GM08714 (cell line): ENCODE measurements around the gene WDR83.
A peak's percentile ranks its signal among the peaks of the same experiment; 100 is the strongest.
"Not testable (repeated sequence)": the region's sequence is repeated elsewhere in the genome, so short reads cannot be mapped to it uniquely, and the experiment has no call there.

ENCODE experiments used
- H3K4me3 ChIP-seq: fragments of 200-500 bp; sonication (Bioruptor generic); 2 replicates; pipeline ENCODE4 v1.5.1; 2014; ENCODE audit warnings: mild to moderate bottlenecking, low read length, inconsistent platforms
- ZNF274 ChIP-seq: IDR thresholded peaks from 2 replicates; pipeline ENCODE4 v1.6.1; 2012; ENCODE audit warnings: mild to moderate bottlenecking, low read depth, low read length

WDR83 gene

GRCh38 chr19:12668346-12668745 lies 1.7 kb downstream of the WDR83 start:
- TF ChIP-seq ZNF274: no peak
- peak overlapping the region; percentile 81 for H3K4me3 ChIP-seq

DNA sequence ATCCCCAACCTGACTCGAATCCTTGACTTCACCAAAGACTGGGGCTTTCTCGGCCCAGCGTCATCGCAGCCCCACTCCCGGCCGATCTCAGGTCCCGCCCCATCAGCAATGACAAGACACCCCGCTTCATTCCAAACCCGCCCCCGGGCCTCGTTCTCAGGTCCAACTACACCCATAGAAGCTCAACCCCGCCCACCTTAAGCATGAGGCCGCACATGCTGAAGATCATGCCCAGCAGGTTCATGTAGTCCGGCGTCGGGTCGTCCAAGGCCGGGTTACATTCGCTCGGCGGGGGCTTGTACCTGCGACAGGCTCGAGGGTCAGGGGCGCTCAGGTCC lies 2.3 kb downstream of the WDR83 start:
- H3K4me3 ChIP-seq: peak overlapping the region; percentile 81
- TF ChIP-seq ZNF274: no peak

GRCh38 chr19:12669270-12670158 lies 2.9 kb downstream of the WDR83 start:
- H3K4me3 ChIP-seq: peak overlapping the region; percentile 81
- TF ChIP-seq ZNF274: no peak

- H3K4me3 ChIP-seq: peak overlapping the region; percentile 81
- no peak for TF ChIP-seq ZNF274
Measured at GRCh38 chr19:12670159-12670928, 3.7 kb downstream of the WDR83 start.

DNA sequence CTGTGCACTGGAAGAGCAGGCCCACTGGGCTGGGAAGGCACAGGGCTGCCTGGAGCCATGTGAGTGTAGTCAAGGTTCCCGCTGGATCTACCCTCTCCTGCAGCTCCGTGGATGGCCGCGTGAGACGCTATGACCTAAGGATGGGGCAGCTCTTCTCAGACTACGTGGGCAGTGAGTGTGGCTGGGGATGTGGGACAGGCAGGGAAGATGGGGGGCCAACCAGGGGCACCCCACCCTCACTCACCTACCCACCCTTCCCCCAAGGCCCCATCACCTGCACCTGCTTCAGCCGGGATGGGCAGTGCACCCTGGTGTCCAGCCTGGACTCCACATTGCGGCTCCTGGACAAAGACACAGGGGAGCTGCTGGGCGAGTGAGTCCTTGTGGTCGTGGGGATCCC lies 6.1 kb downstream of the WDR83 start:
- no peak for TF ChIP-seq ZNF274
- H3K4me3 ChIP-seq: no peak overlapping the region

- no peak overlapping the region for H3K4me3 ChIP-seq
- no peak for TF ChIP-seq ZNF274
Measured at GRCh38 chr19:12675399-12675798, 8.8 kb downstream of the WDR83 start.

DNA sequence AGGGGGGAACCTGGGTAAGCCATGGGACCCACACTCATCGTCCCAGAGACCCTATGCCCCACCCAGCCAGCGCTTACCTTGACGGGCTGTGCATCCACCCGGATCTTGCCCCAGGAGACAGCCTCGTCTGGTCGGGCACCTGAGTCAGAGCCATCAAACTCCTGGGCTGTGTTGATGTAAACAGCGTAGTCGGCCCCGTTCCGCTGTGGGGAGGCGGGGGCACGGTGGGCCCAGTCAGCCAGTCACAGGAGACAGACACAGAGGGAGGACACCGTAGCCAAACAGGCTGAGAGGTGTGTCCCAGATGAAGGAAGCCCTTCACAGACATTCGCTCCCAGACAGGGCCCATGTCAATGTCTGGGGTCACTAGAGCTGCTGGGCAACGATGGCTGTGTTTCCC lies 9.3 kb downstream of the WDR83 start:
- TF ChIP-seq ZNF274: no peak
- no peak overlapping the region for H3K4me3 ChIP-seq

DNA sequence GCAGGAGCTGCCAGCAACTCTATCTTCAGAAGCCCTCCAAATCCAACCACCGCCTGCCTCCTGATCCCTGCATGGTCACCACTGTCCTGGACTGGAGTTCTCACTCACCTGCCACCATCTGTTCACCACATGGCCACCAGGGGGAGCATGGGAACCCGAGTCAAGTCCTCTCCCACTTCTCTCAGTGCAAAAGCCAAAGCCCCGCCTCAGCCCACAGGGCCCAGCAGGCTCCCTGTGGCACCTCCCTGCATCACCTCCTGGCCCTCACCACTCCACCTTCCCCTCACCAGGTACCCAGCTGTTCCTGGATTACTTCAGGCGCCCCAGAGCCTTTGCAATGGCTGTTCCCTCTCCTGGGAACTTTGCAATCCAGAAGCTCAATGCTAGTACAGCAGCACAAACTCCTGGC lies 9.8 kb downstream of the WDR83 start:
- H3K4me3 ChIP-seq: no peak overlapping the region
- no peak for TF ChIP-seq ZNF274

DNA sequence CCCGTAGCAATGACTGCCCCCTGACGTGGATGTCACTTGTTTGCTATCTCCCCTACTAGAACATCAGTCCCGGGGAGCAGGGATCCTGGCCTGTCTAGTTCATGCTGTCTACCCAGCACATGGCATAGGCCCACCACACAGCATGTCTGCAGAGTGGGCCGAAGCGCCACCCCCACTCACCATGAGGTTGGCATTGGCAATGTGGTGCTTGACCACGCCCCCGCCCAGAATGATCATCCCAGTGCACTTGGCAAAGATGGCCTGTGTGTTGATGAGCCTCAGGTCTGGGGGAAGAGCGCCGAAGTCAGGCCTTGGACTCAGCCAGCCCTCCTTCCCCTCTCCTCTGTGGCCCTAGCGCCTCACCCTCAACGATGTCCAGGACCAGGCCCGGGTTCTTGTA lies 10.3 kb downstream of the WDR83 start:
- no peak for TF ChIP-seq ZNF274
- H3K4me3 ChIP-seq: no peak overlapping the region

DNA sequence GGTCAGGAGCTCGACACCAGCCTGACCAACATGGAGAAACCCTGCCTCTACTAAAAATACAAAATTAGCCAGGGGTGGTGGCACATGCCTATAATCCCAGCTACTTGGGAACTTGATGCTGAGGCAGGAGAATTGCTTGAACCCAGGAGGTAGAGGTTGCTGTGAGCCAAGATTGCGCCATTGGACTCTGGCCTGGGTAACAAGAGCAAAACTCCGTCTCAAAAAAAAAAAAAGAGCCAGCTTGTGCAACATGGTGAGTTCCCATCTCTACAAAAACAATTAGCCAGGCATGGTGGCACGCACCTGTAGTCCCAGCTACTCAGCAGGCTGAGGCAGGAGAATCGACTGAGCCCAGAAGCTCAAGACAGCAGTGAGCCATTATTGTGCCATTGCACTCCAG lies 11.4 kb downstream of the WDR83 start:
- not testable (repeated sequence) for H3K4me3 ChIP-seq

- no peak for TF ChIP-seq ZNF274
- H3K4me3 ChIP-seq: no peak overlapping the region
Measured at GRCh38 chr19:12680034-12680433, 13.4 kb downstream of the WDR83 start.

DNA sequence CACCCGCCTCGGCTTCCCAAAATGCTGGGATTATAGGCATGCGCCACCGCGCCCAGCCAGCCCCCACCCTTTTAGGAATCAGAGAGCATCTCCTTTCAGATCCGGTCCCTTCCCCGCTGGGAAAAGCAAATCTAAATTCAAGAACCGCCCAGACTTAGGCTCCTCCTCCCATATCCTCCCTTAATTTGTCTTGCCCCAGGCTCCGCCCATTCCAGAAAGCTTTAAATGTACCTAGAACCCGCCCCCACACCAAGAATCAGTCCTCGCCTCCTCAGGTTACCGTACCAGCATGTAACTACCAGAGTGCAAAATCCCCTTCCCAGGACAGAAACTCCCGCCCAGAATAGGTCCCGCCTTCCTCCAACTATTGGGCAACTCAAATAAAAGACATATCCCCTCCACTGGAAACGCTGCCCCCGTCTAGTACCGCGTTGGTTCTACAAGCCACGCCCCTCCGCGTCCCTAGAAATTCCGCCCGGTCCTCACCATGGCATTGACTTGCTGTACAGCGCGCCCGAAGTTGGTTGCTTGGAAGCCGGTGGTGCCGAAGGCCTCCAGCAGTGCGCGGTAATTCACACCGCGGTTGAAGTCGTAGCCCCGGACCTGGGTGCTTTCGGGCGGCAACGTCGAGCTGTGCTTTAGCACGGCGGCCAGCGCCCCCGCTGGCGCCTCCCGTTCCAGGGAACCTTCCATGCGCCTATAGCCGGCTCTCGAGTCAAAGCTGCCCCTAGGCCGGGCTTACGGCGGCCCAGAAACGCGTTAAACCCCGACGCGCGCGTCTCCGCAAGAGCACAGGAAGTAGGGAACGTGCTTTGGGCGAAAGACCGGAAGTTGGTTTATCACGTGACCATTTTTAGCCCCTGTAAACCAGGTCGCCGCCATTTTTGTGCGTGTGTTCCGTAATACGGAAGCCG lies 14.7 kb downstream of the WDR83 start, which contains the start of gene DHPS:
Gene DHPS (minus strand): TSS at position 807 of the 914 bp plus-strand sequence. CDS start 114 bp downstream, at position 693.
- H3K4me3 ChIP-seq: peak within 1 kb of the TSS; percentile 86
- TF ChIP-seq ZNF274: no peak

DNA sequence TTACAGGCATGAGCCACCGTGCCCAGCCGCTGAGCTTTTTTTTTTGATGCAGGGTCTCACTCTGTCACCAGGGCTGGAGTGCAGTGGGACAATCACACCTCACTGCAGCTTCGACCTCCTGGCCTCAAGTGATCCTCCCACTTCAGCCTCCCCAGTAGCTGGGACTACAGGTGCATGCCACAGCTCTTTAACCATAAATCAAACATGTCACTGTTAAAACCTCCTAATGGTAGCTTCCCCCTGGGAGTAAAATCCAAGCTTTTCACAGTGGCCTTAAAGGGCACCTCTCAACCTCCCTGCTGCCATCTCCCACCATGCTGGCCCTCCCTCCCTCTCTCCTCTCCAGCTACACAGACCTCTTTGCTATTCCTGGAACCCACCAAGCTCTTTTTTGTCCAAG lies 19.2 kb downstream of the WDR83 start:
- no peak for TF ChIP-seq ZNF274
- no peak overlapping the region for H3K4me3 ChIP-seq
